Erythroblast (primary cell): ENCODE data around the gene GLA.
A peak's percentile ranks its signal among the peaks of the same experiment; 100 is the strongest.

Source experiments
- DNase-seq, 2 experiments: peaks; one replicate each; lab custom pipeline; 2025; lab: John Stamatoyannopoulos, UW
- GATA1 ChIP-seq: IDR thresholded peaks from 2 replicates; pipeline ENCODE4 v1.6.1; 2011; ENCODE audit warnings: low read depth, mild to moderate bottlenecking, control low read depth, low read length, moderate library complexity
- POLR2A ChIP-seq: IDR thresholded peaks from 2 replicates; pipeline ENCODE4 v1.6.1; 2011; ENCODE audit warnings: mild to moderate bottlenecking, low read length

The GLA gene

GRCh38 chrX:101385795-101386541, 21.8 kb downstream of the GLA start, which contains the start of gene BTK:
Gene BTK, minus strand, starts transcription at chrX:101386191. Its CDS starts 10,907 bp downstream, at chrX:101375284.
- peak; percentile 75 to 80 for DNase-seq
- peak; percentile 78 for TF ChIP-seq POLR2A
- no peak for TF ChIP-seq GATA1

- no peak for DNase-seq
- no peak for TF ChIP-seq GATA1
- no peak for TF ChIP-seq POLR2A
Measured at GRCh38 chrX:101385026-101385684, 22.6 kb downstream of the GLA start.

- no peak for TF ChIP-seq GATA1
- TF ChIP-seq POLR2A, result no peak
- DNase-seq, result no peak
Measured at GRCh38 chrX:101383679-101384205, 24.0 kb downstream of the GLA start.

- TF ChIP-seq POLR2A (no peak), GATA1 (no peak)
Measured at GRCh38 chrX:101377547-101377946, 30.2 kb downstream of the GLA start.

GRCh38 chrX:101370888-101371504, 36.7 kb downstream of the GLA start:
- DNase-seq, result no peak
- TF ChIP-seq GATA1, result no peak
- no peak for TF ChIP-seq POLR2A

More at GRCh38 chrX:101377547-101377946, 30.2 kb downstream of the GLA start:
- no peak for DNase-seq

GRCh38 chrX:101369687-101370086, 38.0 kb downstream of the GLA start:
- TF ChIP-seq GATA1 (no peak), POLR2A (no peak)
- no peak for DNase-seq

GRCh38 chrX:101368800-101369199, 38.9 kb downstream of the GLA start:
- TF ChIP-seq GATA1 (no peak), POLR2A (no peak)
- no peak for DNase-seq

- no peak for DNase-seq
- TF ChIP-seq GATA1 (no peak), POLR2A (no peak)
Measured at GRCh38 chrX:101365301-101365795, 42.4 kb downstream of the GLA start.

GRCh38 chrX:101362757-101363156, 45.0 kb downstream of the GLA start:
- peak; percentile 13 to 51 for DNase-seq
- TF ChIP-seq POLR2A (no peak), GATA1 (no peak)

- DNase-seq, result no peak
- TF ChIP-seq GATA1 (no peak), POLR2A (no peak)
Measured at GRCh38 chrX:101362116-101362515, 45.6 kb downstream of the GLA start.

- DNase-seq, result peak; percentile 86 to 93
- TF ChIP-seq GATA1, result no peak
- TF ChIP-seq POLR2A, result peak; percentile 48
Measured at GRCh38 chrX:101360390-101360789, 47.3 kb downstream of the GLA start.

GRCh38 chrX:101359966-101360365, 47.8 kb downstream of the GLA start:
- TF ChIP-seq POLR2A (no peak), GATA1 (no peak)

GRCh38 chrX:101357166-101357795, 50.4 kb downstream of the GLA start:
- TF ChIP-seq POLR2A (no peak), GATA1 (no peak)
- DNase-seq, result peak; percentile 32 to 35

More at GRCh38 chrX:101359966-101360365, 47.8 kb downstream of the GLA start:
- DNase-seq, result no peak

GRCh38 chrX:101349193-101349562, 58.5 kb downstream of the GLA start:
- peak; percentile 58 to 61 for DNase-seq
- TF ChIP-seq POLR2A, result no peak
- TF ChIP-seq GATA1, result no peak
